Gastroesophageal sphincter (tissue), 3 donors: ENCODE data around the gene C14orf93.

ENCODE experiments used
- POLR2A ChIP-seq, 2 donors: fragments of 450-650 bp; IDR thresholded peaks; one replicate each; pipeline ENCODE4 v1.6.1; 2017; ENCODE audit warnings: antibody characterized with exemption in 2 of 2, mild to moderate bottlenecking in 2 of 2, moderate library complexity in 1 of 2
- POLR2AphosphoS5 ChIP-seq: sonication (generic); formaldehyde crosslinking; IDR thresholded peaks from one replicate; pipeline ENCODE4 v1.6.1; 2017; ENCODE audit warnings: antibody characterized with exemption
- TF ChIP-seq, protein P1 (sequence below), 4 experiments: fragments of 200-600 bp in 2 of 4; fragments of 450-650 bp in 2 of 4; sonication (generic) in 1 of 4; IDR thresholded peaks; one replicate each; pipeline ENCODE4 v1.5.1; 2017 to 2019; ENCODE audit warnings: antibody characterized with exemption in 4 of 4, mild to moderate bottlenecking in 2 of 4, moderate library complexity in 2 of 4

GRCh38 chr14:23023022-23023794 lies 13.3 kb upstream of the C14orf93 start:
- TF ChIP-seq, protein P1, sequence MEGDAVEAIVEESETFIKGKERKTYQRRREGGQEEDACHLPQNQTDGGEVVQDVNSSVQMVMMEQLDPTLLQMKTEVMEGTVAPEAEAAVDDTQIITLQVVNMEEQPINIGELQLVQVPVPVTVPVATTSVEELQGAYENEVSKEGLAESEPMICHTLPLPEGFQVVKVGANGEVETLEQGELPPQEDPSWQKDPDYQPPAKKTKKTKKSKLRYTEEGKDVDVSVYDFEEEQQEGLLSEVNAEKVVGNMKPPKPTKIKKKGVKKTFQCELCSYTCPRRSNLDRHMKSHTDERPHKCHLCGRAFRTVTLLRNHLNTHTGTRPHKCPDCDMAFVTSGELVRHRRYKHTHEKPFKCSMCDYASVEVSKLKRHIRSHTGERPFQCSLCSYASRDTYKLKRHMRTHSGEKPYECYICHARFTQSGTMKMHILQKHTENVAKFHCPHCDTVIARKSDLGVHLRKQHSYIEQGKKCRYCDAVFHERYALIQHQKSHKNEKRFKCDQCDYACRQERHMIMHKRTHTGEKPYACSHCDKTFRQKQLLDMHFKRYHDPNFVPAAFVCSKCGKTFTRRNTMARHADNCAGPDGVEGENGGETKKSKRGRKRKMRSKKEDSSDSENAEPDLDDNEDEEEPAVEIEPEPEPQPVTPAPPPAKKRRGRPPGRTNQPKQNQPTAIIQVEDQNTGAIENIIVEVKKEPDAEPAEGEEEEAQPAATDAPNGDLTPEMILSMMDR (IDR thresholded peaks at IDR 0.05), result no peak
- TF ChIP-seq POLR2A (IDR thresholded peaks at IDR 0.05) (no peak), POLR2AphosphoS5 (no peak)
